HepG2 (cell line): ENCODE data around the gene SNAPC4. TPM values are rescaled to one million over a fixed set of nuclear protein-coding genes. Genes with fewer than 3 reads are reported as not detected.

ENCODE experiments used
- ATAC-seq: fragments of 200-7000 bp; cut with Tn5 transposase; 3 replicates; pipeline ENCODE4 v1.9.1; 2020; ENCODE audit warnings: mild to moderate bottlenecking, moderate library complexity
- BruUV-seq: library from RNA; stranded (reverse); fragments of 400-500 nt; replicated peaks from 2 replicates; lab custom pipeline; 2021; lab: Mats Ljungman, UMichigan
- CTCF ChIA-PET: fragments of 300-600 bp; formaldehyde crosslinking; extraction: SDS; loops from one replicate; lab custom pipeline; 2021; ENCODE audit warnings: low total read pairs, inconsistent platforms, low intra/inter-chr PET ratio; lab: Yijun Ruan, JAX
- POLR2A ChIA-PET: fragments of 350-600 bp; sonication (Branson Sonifier 250); formaldehyde crosslinking; loops from one replicate; lab custom pipeline; 2020; ENCODE audit warnings: antibody characterized with exemption, inconsistent platforms; lab: Yijun Ruan, JAX
- DNase-seq: peaks from one replicate; pipeline ENCODE4 v3.0.0-alpha.2; 2015; ENCODE audit warnings: low spot score
- FAIRE-seq: peaks from 3 replicates; lab custom pipeline; 2011; peaks lifted over from hg19 to GRCh38; lab: Jason Lieb, UNC
- H2AFZ ChIP-seq: one replicate; pipeline ENCODE4 v1.6.1; 2011; ENCODE audit warnings: low read length, inconsistent platforms
- H3K27ac ChIP-seq: fragments of 300-600 bp; 3 replicates; pipeline ENCODE4 v1.8.0; 2011; ENCODE audit warnings: mixed run types, mild to moderate bottlenecking, mixed read lengths, low read length, inconsistent platforms; ENCODE audit not compliant: insufficient read depth; ENCODE audit errors: extremely low read length
- H3K27me3 ChIP-seq, 2 experiments: fragments of 200-600 bp in 1 of 2; 2 replicates in 1 of 2; 3 replicates in 1 of 2; pipeline versions ENCODE4 v1.6.0 to v1.8.0; 2011; ENCODE audit warnings: low read length in 2 of 2, mild to moderate bottlenecking in 2 of 2, moderate library complexity in 2 of 2, inconsistent platforms in 1 of 2; ENCODE audit not compliant: insufficient read depth in 2 of 2, control insufficient read depth in 1 of 2
- H3K36me3 ChIP-seq, 2 experiments: fragments of 200-600 bp in 1 of 2; replicated peaks in 1 of 2; 2 replicates in 1 of 2; 3 replicates in 1 of 2; pipeline versions ENCODE4 v1.5.1 to v1.8.0; 2011; ENCODE audit warnings: low read length in 2 of 2, inconsistent platforms in 1 of 2; ENCODE audit not compliant: insufficient read depth in 2 of 2, control insufficient read depth in 1 of 2
- H3K4me1 ChIP-seq: 2 replicates; pipeline ENCODE4 v1.5.1; 2012; ENCODE audit warnings: low read length, inconsistent platforms; ENCODE audit not compliant: insufficient read depth
- H3K4me2 ChIP-seq: 2 replicates; pipeline ENCODE4 v1.6.0; 2011; ENCODE audit warnings: low read depth, low read length, inconsistent platforms
- H3K4me3 ChIP-seq, 3 experiments: fragments of 200-600 bp in 1 of 3; sonication (generic), shearing (Covaris generic) in 1 of 3; replicated peaks in 1 of 3; 2 replicates each; pipeline ENCODE4 v1.5.1; 2011 to 2016; ENCODE audit warnings: low read length in 3 of 3, inconsistent platforms in 2 of 3, low read depth in 2 of 3, mild to moderate bottlenecking in 2 of 3, control low read depth in 1 of 3, mixed read lengths in 1 of 3; ENCODE audit not compliant: insufficient read depth in 1 of 3
- H3K79me2 ChIP-seq: one replicate; pipeline ENCODE4 v1.6.1; 2011; ENCODE audit warnings: low read length, inconsistent platforms; ENCODE audit not compliant: insufficient read depth
- H3K9ac ChIP-seq: 2 replicates; pipeline ENCODE4 v1.6.0; 2011; ENCODE audit warnings: mild to moderate bottlenecking, low read depth, low read length, inconsistent platforms; ENCODE audit not compliant: insufficient read depth
- H3K9me3 ChIP-seq: 2 replicates; pipeline ENCODE4 v1.5.1; 2012; ENCODE audit warnings: mild to moderate bottlenecking, low read length
- H4K20me1 ChIP-seq: 2 replicates; pipeline ENCODE4 v1.6.0; 2011; ENCODE audit warnings: inconsistent platforms, mild to moderate bottlenecking, low read length, moderate library complexity; ENCODE audit not compliant: insufficient read depth
- NONO ChIP-seq, 2 experiments: fragments of 450-650 bp in 1 of 2; sonication (generic) in 1 of 2; formaldehyde crosslinking in 1 of 2; IDR thresholded peaks in 1 of 2; conservative IDR thresholded peaks in 1 of 2; 2 replicates each; pipeline versions ENCODE4 v1.6.1 to v1.8.0; 2017 to 2022; ENCODE audit warnings: mild to moderate bottlenecking in 1 of 2, missing genetic modification reagents in 1 of 2, moderate library complexity in 1 of 2
- RARA ChIP-seq: IDR thresholded peaks from 2 replicates; pipeline ENCODE4 v1.6.1; 2016; ENCODE audit warnings: missing genetic modification reagents, missing compliant biosample characterization
- SALL1 ChIP-seq: sonication (generic); formaldehyde crosslinking; IDR thresholded peaks from 2 replicates; pipeline ENCODE4 v1.8.0; 2022; ENCODE audit warnings: mild to moderate bottlenecking, missing genetic modification reagents
- ZMAT3 ChIP-seq: sonication (generic); formaldehyde crosslinking; conservative IDR thresholded peaks from 2 replicates; pipeline ENCODE4 v1.7.0; 2021; ENCODE audit warnings: missing genetic modification reagents
- WGBS: methylation state at CpG from one replicate; pipeline ENCODE4 v1.1.6; 2017; ENCODE audit warnings: low lambda C conversion rate; 5-methylcytosine and 5-hydroxymethylcytosine counted together
- in situ Hi-C: cut with HindIII; loops from 2 replicates; pipeline ENCODE4 v1.10.0; 2017; ENCODE audit warnings: low pct_unique_long_range_greater_than_20kb; ENCODE audit not compliant: extremely low pct_ligation_motif_present
- intact Hi-C: fragments of 100-400 bp; cut with micrococcal nuclease; formaldehyde crosslinking; loops from one replicate; pipeline ENCODE4 v1.10.0; 2022; ENCODE audit not compliant: unreplicated experiment
- polyA plus RNA-seq, 8 experiments: library from polyadenylated mRNA; depleted of rRNA in 3 of 8; stranded (reverse) in 7 of 8; unstranded in 1 of 8; fragments of >200 nt; fragmentation: Illumina TruSeq in 4 of 8; extraction: Trizol in 4 of 8; gene quantifications; 2 replicates each; pipeline versions ENCODE4 v1.2.1 to v1.2.3, GENCODE V29; 2011 to 2016; ENCODE audit warnings: low read depth in 4 of 8, missing spikeins in 1 of 8, mixed read lengths in 1 of 8; ENCODE audit not compliant: insufficient read depth in 1 of 8
- total RNA-seq, 5 experiments: library from RNA; depleted of rRNA; stranded (reverse); fragments of >200 nt; fragmentation: Illumina TruSeq; extraction: Trizol; gene quantifications; 2 replicates each; pipeline ENCODE4 v1.2.3, GENCODE V29; 2016; ENCODE audit warnings: low read depth in 1 of 5
- TF ChIP-seq, protein P1 (sequence below): sonication (generic); formaldehyde crosslinking; IDR thresholded peaks from 2 replicates; pipeline ENCODE4 v1.5.1; 2020; ENCODE audit warnings: mild to moderate bottlenecking, missing genetic modification reagents, moderate library complexity
- TF ChIP-seq, protein P2 (sequence below): sonication (generic); formaldehyde crosslinking; conservative IDR thresholded peaks from 2 replicates; pipeline ENCODE4 v1.4.0; 2020; ENCODE audit warnings: mild to moderate bottlenecking, missing genetic modification reagents, moderate library complexity

The SNAPC4 gene
- total and polyA plus RNA-seq, 2 of the 13 experiments (the other 11 are each of a cell fraction or from before 2014, with no cell fraction given), result 2.0 to 6.0 TPM

DNA sequence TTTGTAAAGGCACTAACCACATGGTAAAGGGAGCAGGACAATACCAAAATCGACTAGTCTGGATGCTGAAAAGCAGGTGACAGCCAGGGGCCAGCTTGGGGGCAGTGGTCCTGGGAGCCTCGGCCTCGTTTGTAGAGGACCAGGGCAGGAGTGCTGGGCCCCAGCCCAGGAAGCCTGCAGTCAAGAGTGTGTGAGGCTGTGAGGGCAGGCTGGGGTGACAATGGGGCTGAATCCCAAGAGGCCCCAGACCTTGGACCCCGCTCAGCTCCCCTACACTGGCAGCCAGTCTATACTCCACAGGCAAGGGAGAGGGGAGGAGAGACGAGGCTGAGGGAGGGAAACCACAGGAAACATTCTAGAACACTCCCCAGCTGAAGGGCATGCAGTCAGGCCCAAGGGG lies 42.3 kb upstream of the SNAPC4 start:
- no peak for DNase-seq
- in situ Hi-C loops (loop anchor here (5.0 kb wide), 1 partner anchor 35 kb away; no protein-coding TSS in a partner anchor), intact Hi-C loops (no loop called here)
- Histone ChIP-seq H2AFZ (no peak overlapping the region), H4K20me1 (0 out of 2 replicates have a peak, but pooled peaks cover 2% of the 10 kb centered on the region), H3K27me3 (no peaks in the 10 kb centered on the region; a peak in 1 of 5 replicates), H3K27ac (peak overlapping the region; percentile 76), H3K4me2 (no peak overlapping the region), H3K9ac (no peak overlapping the region), H3K36me3 (peaks cover 23 to 54% of the 10 kb centered on the region in 2 experiments; a peak in 4 of 5 replicates), H3K4me3 (no peak overlapping the region), H3K9me3 (no peaks in the 10 kb centered on the region), H3K79me2 (peaks cover 18% of the 10 kb centered on the region), H3K4me1 (peaks cover 36% of the 10 kb centered on the region)
- ChIA-PET POLR2A (interaction anchor here (1.1 kb wide), 1 partner anchor 97 kb away, joined by 3 read pairs; no protein-coding TSS in a partner anchor), CTCF (no interaction called here)
- WGBS, result 58% methylated on average over 2 of the region's 5 CpGs
- no TSS peak for BruUV-seq
- peak; percentile 9 for ATAC-seq
- no peak for FAIRE-seq
- TF ChIP-seq SALL1 (0 out of 2 replicates have a peak, but pooled peaks have one; percentile 5), NONO (IDR thresholded peaks at IDR 0.05) (no peak), NONO (CRISPR knock-in tag; conservative IDR thresholded peaks at IDR 0.05) (0 out of 2 replicates have a peak, but pooled peaks have one; percentile 3), RARA (CRISPR knock-in tag) (0 out of 2 replicates have a peak, but pooled peaks have one; percentile 1), ZMAT3 (CRISPR knock-in tag) (0 out of 2 replicates have a peak, but pooled peaks have one; percentile 18)
- TF ChIP-seq, protein P1, sequence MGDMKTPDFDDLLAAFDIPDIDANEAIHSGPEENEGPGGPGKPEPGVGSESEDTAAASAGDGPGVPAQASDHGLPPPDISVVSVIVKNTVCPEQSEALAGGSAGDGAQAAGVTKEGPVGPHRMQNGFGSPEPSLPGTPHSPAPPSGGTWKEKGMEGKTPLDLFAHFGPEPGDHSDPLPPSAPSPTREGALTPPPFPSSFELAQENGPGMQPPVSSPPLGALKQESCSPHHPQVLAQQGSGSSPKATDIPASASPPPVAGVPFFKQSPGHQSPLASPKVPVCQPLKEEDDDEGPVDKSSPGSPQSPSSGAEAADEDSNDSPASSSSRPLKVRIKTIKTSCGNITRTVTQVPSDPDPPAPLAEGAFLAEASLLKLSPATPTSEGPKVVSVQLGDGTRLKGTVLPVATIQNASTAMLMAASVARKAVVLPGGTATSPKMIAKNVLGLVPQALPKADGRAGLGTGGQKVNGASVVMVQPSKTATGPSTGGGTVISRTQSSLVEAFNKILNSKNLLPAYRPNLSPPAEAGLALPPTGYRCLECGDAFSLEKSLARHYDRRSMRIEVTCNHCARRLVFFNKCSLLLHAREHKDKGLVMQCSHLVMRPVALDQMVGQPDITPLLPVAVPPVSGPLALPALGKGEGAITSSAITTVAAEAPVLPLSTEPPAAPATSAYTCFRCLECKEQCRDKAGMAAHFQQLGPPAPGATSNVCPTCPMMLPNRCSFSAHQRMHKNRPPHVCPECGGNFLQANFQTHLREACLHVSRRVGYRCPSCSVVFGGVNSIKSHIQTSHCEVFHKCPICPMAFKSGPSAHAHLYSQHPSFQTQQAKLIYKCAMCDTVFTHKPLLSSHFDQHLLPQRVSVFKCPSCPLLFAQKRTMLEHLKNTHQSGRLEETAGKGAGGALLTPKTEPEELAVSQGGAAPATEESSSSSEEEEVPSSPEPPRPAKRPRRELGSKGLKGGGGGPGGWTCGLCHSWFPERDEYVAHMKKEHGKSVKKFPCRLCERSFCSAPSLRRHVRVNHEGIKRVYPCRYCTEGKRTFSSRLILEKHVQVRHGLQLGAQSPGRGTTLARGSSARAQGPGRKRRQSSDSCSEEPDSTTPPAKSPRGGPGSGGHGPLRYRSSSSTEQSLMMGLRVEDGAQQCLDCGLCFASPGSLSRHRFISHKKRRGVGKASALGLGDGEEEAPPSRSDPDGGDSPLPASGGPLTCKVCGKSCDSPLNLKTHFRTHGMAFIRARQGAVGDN (CRISPR knock-in tag), result peak; percentile 87
- TF ChIP-seq, protein P2, sequence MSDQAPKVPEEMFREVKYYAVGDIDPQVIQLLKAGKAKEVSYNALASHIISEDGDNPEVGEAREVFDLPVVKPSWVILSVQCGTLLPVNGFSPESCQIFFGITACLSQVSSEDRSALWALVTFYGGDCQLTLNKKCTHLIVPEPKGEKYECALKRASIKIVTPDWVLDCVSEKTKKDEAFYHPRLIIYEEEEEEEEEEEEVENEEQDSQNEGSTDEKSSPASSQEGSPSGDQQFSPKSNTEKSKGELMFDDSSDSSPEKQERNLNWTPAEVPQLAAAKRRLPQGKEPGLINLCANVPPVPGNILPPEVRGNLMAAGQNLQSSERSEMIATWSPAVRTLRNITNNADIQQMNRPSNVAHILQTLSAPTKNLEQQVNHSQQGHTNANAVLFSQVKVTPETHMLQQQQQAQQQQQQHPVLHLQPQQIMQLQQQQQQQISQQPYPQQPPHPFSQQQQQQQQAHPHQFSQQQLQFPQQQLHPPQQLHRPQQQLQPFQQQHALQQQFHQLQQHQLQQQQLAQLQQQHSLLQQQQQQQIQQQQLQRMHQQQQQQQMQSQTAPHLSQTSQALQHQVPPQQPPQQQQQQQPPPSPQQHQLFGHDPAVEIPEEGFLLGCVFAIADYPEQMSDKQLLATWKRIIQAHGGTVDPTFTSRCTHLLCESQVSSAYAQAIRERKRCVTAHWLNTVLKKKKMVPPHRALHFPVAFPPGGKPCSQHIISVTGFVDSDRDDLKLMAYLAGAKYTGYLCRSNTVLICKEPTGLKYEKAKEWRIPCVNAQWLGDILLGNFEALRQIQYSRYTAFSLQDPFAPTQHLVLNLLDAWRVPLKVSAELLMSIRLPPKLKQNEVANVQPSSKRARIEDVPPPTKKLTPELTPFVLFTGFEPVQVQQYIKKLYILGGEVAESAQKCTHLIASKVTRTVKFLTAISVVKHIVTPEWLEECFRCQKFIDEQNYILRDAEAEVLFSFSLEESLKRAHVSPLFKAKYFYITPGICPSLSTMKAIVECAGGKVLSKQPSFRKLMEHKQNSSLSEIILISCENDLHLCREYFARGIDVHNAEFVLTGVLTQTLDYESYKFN, result 0 out of 2 replicates have a peak, but pooled peaks have one; percentile 7
